ENCODE data around the gene SCIN.
"Not testable (repeated sequence)": the region's sequence is repeated elsewhere in the genome, so short reads cannot be mapped to it uniquely, and the experiment has no call there.

The SCIN gene

GRCh38 chr7:12570534-12571461 is at the start of gene SCIN:
TSS of gene SCIN (plus strand) at chr7:12570720. CDS start at chr7:12570787, 67 bp downstream.
- peak; percentile 59 for DNase-seq (ENCODE audit: low spot score)

GRCh38 chr7:12524794-12525386 is 45.6 kb upstream of the SCIN start:
- DNase-seq (ENCODE audit: low spot score), result peak; percentile 18

DNA sequence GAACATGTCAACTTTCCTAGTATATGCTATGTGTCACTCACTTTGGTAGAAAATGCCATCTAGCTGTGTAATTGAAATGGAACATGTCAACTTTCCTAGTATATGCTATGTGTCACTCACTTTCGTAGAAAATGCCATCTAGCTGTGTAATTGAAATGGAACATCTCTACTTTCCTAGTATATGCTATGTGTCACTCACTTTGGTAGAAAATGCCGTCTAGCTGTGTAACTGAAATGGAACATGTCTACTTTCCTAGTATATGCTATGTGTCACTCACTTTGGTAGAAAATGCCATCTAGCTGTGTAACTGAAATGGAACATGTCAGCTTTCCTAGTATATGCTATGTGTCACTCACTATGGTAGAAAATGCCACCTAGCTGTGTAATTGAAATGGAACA is 43.8 kb upstream of the SCIN start:
- DNase-seq (ENCODE audit: low spot score), result not testable (repeated sequence)

DNA sequence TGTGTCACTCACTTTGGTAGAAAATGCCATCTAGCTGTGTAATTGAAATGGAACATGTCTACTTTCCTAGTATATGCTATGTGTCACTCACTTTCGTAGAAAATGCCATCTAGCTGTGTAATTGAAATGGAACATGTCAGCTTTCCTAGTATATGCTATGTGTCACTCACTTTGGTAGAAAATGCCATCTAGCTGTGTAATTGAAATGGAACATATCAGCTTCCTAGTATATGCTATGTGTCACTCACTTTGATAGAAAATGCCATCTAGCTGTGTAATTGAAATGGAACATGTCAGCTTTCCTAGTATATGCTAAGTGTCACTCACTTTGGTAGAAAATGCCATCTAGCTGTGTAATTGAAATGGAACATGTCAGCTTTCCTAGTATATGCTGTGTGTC is 42.9 kb upstream of the SCIN start:
- DNase-seq (ENCODE audit: low spot score), result not testable (repeated sequence)

DNA sequence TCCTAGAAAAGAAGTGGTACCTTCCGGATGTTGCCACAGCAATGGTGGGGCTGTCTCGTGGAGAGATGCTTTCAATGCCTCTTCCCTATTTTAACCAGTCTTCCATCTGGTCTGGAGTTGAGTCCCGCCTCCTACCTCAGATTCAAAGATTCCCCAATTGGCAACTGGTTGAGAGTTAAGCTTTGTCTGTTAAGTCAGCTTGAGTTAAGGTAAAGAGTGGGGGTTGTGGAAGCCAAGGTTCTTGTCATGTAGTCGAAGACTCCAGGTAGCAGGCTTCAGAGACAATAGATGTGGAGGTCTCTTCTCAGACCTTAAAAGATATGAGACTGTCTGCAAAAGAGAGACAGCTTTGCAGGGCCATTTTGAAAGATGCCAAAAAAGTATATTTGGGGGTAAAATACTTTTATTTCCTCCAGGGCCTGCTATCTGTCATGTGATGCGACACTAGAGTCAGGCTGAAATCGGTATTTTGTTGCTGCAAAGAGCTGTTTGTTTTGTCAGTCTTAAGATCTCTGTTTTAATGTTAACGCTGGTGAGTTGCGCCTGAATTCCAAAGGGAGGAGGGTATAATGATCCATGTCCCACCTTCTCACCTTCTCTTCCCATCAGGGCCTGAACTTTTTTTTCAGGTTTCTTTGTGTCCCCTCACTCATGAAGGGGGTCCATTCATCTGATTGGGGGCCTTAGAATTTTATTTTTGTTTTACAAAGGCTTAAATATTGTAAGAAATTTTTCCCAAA is 40.4 kb upstream of the SCIN start:
- no peak for DNase-seq (ENCODE audit: low spot score)

DNA sequence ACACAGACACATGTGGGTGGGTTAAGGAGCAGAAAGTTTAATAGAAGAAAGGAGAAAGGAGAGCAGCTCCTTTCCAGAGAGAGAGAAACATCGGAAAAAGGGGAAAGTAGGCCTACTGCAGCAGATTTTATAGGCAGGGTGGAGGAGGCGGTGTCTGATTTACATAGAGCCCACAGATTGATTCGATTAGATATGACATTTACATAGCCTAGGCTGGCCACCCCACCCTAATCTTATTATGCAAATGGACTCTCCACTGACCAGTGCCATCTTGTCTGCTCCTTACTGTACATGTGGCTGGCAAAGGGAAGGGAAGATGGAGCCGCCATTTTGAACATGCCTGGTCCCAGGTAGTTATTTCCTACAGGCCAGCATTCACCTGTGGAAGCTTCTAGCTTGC is 38.7 kb upstream of the SCIN start:
- DNase-seq (ENCODE audit: low spot score), result no peak

GRCh38 chr7:12534046-12534445 is 36.5 kb upstream of the SCIN start:
- DNase-seq (ENCODE audit: low spot score), result no peak

DNA sequence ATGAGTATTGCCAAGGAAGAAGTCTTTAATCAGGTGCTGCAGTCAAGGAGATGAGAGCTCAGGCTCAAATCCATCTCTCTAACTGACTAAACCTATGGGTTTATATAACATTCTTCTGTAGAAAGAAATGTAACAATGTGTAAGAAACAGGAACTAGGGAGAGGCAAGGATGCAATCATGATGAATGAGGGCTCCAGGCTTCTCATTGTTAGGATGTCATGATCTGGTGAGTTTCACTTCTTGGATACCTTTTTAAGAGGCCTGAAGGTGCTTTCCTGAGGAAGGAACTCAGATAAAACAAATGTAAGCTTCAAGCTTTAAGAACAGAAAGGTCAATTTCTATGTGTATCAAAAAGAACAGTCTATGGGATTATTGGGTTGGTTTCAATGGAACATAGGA is 30.8 kb upstream of the SCIN start:
- DNase-seq (ENCODE audit: low spot score), result no peak

DNA sequence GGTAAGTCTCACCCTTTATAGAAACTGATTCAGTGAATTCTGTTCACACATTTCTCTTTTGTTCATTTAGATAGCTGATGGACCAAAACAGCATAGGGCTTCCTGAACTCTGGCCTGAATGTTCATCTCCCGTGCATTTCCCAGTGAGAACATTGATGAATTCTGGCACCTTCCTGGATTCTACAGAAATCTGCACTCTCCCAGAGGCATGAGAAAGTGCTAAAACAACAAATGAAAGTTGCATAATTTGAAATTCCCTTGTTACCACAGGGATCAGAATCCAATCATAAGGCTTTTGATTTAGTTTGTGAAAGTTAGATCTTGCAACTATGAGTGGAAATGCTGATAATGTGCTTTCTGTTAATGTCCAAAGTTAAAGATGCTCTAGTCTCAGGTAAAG is 29.7 kb upstream of the SCIN start:
- DNase-seq (ENCODE audit: low spot score), result no peak

GRCh38 chr7:12543586-12543985 is 26.9 kb upstream of the SCIN start:
- DNase-seq (ENCODE audit: low spot score), result no peak

DNA sequence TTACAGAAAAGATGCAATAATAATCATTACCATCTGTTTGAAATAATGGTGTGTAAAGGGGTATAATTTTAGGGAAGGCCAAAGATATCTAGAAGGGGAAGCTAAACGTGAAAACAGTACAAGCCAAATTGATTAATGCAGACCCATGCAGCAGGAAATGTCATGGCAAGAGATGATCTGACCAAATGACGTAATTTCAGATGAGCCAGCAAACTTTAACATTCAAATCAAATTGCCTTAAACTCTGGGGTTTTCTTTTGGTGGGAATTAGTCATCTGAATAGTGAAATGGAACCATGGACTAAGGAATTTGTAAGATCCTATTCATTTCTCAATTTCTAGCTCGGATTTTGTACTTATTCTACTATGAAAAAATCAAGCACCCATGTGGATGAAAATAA is 21.4 kb upstream of the SCIN start:
- DNase-seq (ENCODE audit: low spot score), result no peak

DNA sequence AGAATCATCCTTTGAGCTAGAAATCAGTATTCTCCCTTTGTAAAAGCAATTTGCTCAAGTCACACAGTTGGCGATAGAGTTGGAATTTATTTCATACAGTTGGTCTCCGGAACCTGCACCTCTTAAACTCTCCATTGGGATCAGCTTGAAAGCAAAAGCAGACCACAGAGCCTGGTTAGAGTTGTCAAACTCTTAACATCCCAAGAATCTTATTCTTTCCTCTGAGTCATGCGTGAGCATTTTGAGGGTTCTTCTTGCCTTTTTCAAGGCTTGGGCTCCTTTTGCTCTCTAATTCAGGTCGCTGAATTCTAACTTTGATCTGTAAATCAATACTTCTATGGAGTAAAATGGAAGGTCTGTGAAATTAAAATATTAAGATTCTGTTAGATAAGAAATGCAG is 19.6 kb upstream of the SCIN start:
- no peak for DNase-seq (ENCODE audit: low spot score)

GRCh38 chr7:12552876-12553275 is 17.6 kb upstream of the SCIN start:
- DNase-seq (ENCODE audit: low spot score), result no peak

DNA sequence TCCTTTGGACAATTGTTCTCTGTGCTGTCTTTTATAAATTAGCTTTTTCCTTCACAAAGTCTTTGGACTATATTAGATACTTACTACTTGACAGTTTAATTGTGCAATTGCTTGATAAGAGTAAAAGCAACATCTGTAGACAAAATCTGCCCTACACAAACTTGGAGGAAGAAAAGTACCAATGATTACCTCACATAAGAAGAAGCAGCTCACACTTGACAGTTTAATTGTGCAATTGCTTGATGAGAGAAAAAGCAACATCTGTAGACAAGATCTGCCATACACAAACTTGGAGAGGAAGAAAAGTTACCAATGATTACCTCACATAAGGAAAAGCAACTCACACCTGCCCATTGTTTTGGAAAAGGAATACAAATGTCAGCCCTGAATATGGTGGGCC is 17.1 kb upstream of the SCIN start:
- DNase-seq (ENCODE audit: low spot score), result no peak

DNA sequence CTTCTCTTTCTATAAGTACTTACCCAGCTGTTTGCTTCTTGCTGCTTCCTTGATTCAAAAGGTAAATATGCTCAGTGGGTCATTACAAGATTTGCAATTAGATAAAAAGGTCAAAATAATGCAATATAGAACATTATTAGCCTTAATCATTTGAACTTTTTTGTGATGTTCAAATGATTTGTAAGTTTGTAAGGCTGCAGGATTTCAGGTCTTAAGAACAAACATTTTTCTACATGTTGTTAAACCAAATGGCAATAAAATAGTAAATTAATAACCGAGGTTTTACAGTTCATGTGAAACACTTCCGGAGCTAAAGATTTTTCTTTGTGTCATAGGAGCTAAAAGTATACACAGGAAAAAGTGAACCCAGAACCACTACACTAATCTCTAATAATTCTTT is 16.2 kb upstream of the SCIN start:
- no peak for DNase-seq (ENCODE audit: low spot score)

GRCh38 chr7:12554872-12555271 is 15.6 kb upstream of the SCIN start:
- no peak for DNase-seq (ENCODE audit: low spot score)

GRCh38 chr7:12555695-12556094 is 14.8 kb upstream of the SCIN start:
- not testable (repeated sequence) for DNase-seq (ENCODE audit: low spot score)

DNA sequence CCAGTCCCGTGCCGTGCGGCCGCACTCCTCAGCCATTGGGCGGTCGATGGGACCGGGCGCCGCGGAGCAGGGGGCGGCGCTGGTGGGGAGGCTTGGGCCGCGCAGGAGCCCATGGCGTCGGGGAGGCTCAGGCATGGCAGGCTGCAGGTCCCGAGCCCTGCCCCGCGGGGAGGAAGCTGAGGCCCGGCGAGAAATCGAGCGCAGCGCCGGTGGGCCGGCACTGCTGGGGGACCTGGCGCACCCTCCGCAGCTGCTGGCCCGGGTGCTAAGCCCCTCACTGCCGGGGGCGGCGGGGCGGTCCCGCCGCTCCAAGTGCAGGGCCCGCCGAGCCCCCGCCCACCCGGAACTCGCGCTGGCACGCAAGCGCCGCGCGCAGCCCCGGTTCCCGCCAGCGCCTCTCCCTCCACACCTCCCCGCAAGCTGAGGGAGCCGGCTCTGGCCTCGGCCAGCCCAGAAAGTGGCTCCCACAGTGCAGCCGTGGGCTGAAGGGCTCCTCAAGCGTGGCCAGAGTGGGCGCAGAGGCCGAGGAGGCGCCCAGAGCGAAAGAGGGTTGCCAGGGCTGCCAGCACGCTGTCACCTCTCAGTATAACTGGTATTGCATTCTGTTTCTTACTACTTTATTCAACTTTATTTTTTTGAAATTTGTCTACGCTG is 14.3 kb upstream of the SCIN start:
- not testable (repeated sequence) for DNase-seq (ENCODE audit: low spot score)

- DNase-seq (ENCODE audit: low spot score), result no peak
These were observed 13.2 kb upstream of the SCIN start for GRCh38 chr7:12557282-12557681.

- DNase-seq (ENCODE audit: low spot score), result peak; percentile 19
These were observed 5.3 kb upstream of the SCIN start for GRCh38 chr7:12564996-12565764.

- DNase-seq (ENCODE audit: low spot score), result no peak
These were observed 4.6 kb upstream of the SCIN start for GRCh38 chr7:12565873-12566272.

- DNase-seq (ENCODE audit: low spot score), result no peak
These were observed 3.5 kb upstream of the SCIN start for GRCh38 chr7:12567015-12567414.
